Measurements from ENCODE around the gene SEMA4B. TPM values are rescaled to one million over a fixed set of nuclear protein-coding genes. Genes with fewer than 3 reads are reported as not detected.

SEMA4B gene
- total RNA-seq, 1 donor from 2014 or later, result 7.7 TPM

- Mint-ChIP-seq H3K4me3 (peak overlapping the region; percentile 98), H3K36me3 (peaks cover 16% of the 10 kb centered on the region), H3K27ac (peak overlapping the region; percentile 98), H3K4me1 (peaks cover 27% of the 10 kb centered on the region), H3K9me3 (no peaks in the 10 kb centered on the region), H3K27me3 (ENCODE audit: insufficient read depth, low read depth) (peaks cover 7% of the 10 kb centered on the region)
- DNase-seq (ENCODE audit: low spot score), result no peak
- peaks cover 17% of the 10 kb centered on the region for H3F3A ChIP-seq (ENCODE audit: low read depth)
- H2AFZ ChIP-seq (replicated peaks), result peak overlapping the region; percentile 93
- peaks cover 34% of the 10 kb centered on the region for H4K20me1 ChIP-seq (ENCODE audit: low read depth)
- H3K27me3 ChIP-seq, result no peaks in the 10 kb centered on the region
- H3K36me3 ChIP-seq, result peaks cover 3% of the 10 kb centered on the region
- H3K9me3 ChIP-seq (ENCODE audit: low read depth), result no peaks in the 10 kb centered on the region
- H3K4me2 ChIP-seq, result peak overlapping the region; percentile 86
- peaks cover 51% of the 10 kb centered on the region for H3K79me2 ChIP-seq (ENCODE audit: low read depth)
- peak overlapping the region; percentile 87 for H3K27ac ChIP-seq
- H3K4me3 ChIP-seq, result peak overlapping the region; percentile 58
- TF ChIP-seq CTCF (IDR thresholded peaks at IDR 0.05) (no peak), EZH2phosphoT487 (IDR thresholded peaks at IDR 0.05) (no peak), EZH2 (IDR thresholded peaks at IDR 0.05) (no peak)
- H3K9ac ChIP-seq, result peak overlapping the region; percentile 54
- peaks cover 24% of the 10 kb centered on the region for H3K4me1 ChIP-seq
Measured at GRCh38 chr15:90266061-90266431, 64.9 kb downstream of the SEMA4B start.

- H3F3A ChIP-seq (ENCODE audit: low read depth), result peaks cover 17% of the 10 kb centered on the region
- peaks cover 53% of the 10 kb centered on the region for H3K79me2 ChIP-seq (ENCODE audit: low read depth)
- no peak for TF ChIP-seq EZH2 (IDR thresholded peaks at IDR 0.05)
- TF ChIP-seq CTCF (IDR thresholded peaks at IDR 0.05), result no peak
- H3K27ac ChIP-seq, result no peak overlapping the region
- no peaks in the 10 kb centered on the region for H3K9me3 ChIP-seq (ENCODE audit: low read depth)
- H3K4me2 ChIP-seq, result peak overlapping the region; percentile 86
- Mint-ChIP-seq H3K27ac (no peak overlapping the region), H3K9me3 (no peaks in the 10 kb centered on the region), H3K4me3 (peak overlapping the region; percentile 98), H3K4me1 (peaks cover 27% of the 10 kb centered on the region), H3K36me3 (peaks cover 19% of the 10 kb centered on the region), H3K27me3 (ENCODE audit: insufficient read depth, low read depth) (peaks cover 5% of the 10 kb centered on the region)
- H3K9ac ChIP-seq, result peak overlapping the region; percentile 54
- no peak for DNase-seq (ENCODE audit: low spot score)
- peaks cover 34% of the 10 kb centered on the region for H4K20me1 ChIP-seq (ENCODE audit: low read depth)
- peak overlapping the region; percentile 58 for H3K4me3 ChIP-seq
- H2AFZ ChIP-seq (replicated peaks), result no peak overlapping the region
- peaks cover 3% of the 10 kb centered on the region for H3K36me3 ChIP-seq
- H3K4me1 ChIP-seq, result peaks cover 24% of the 10 kb centered on the region
- no peaks in the 10 kb centered on the region for H3K27me3 ChIP-seq
Measured at GRCh38 chr15:90266485-90266884, 65.4 kb downstream of the SEMA4B start.

GRCh38 chr15:90268415-90268814, 67.3 kb downstream of the SEMA4B start:
- H3K27ac ChIP-seq, result peak overlapping the region; percentile 18
- H3K79me2 ChIP-seq (ENCODE audit: low read depth), result peaks cover 60% of the 10 kb centered on the region

More at GRCh38 chr15:90268415-90268814, 67.3 kb downstream of the SEMA4B start:
- Histone ChIP-seq H3K4me3 (peak overlapping the region; percentile 58), H3K4me1 (peaks cover 24% of the 10 kb centered on the region), H3F3A (ENCODE audit: low read depth) (peaks cover 17% of the 10 kb centered on the region), H3K27me3 (no peaks in the 10 kb centered on the region), H3K36me3 (peaks cover 3% of the 10 kb centered on the region), H3K4me2 (peak overlapping the region; percentile 86), H4K20me1 (ENCODE audit: low read depth) (peaks cover 34% of the 10 kb centered on the region), H3K9me3 (ENCODE audit: low read depth) (no peaks in the 10 kb centered on the region), H2AFZ (replicated peaks) (no peak overlapping the region), H3K9ac (no peak overlapping the region)
- H3K27ac Mint-ChIP-seq, result no peak overlapping the region
- peak; percentile 64 for DNase-seq (ENCODE audit: low spot score)
- peaks cover 2% of the 10 kb centered on the region for H3K27me3 Mint-ChIP-seq (ENCODE audit: insufficient read depth, low read depth)
- no peaks in the 10 kb centered on the region for H3K9me3 Mint-ChIP-seq
- peaks cover 27% of the 10 kb centered on the region for H3K4me1 Mint-ChIP-seq
- peak overlapping the region; percentile 68 for H3K4me3 Mint-ChIP-seq
- peaks cover 25% of the 10 kb centered on the region for H3K36me3 Mint-ChIP-seq
- TF ChIP-seq EZH2phosphoT487 (IDR thresholded peaks at IDR 0.05) (no peak), EZH2 (IDR thresholded peaks at IDR 0.05) (no peak), CTCF (IDR thresholded peaks at IDR 0.05) (no peak)
